Type B pancreatic cell (in vitro differentiated cells): ENCODE data around the gene LYAR. TPM values are rescaled to one million over a fixed set of nuclear protein-coding genes. Genes with fewer than 3 reads are reported as not detected.

Experiments used
- DNase-seq: peaks from one replicate; pipeline ENCODE4 v3.0.0; 2021; ENCODE audit warnings: mixed read lengths; ENCODE audit not compliant: unreplicated experiment; ENCODE audit errors: extremely low spot score
- H3K27ac Mint-ChIP-seq: 2 replicates; pipeline ENCODE4 v1.8.0; 2021; ENCODE audit warnings: mild to moderate bottlenecking, mixed read lengths
- H3K27me3 Mint-ChIP-seq: 2 replicates; pipeline ENCODE4 v1.8.0; 2021; ENCODE audit warnings: mixed read lengths
- H3K36me3 Mint-ChIP-seq: 2 replicates; pipeline ENCODE4 v1.8.0; 2021; ENCODE audit warnings: mixed read lengths
- H3K4me1 Mint-ChIP-seq: one replicate; pipeline ENCODE4 v1.8.0; 2021; ENCODE audit warnings: mixed read lengths; ENCODE audit not compliant: unreplicated experiment
- H3K4me3 Mint-ChIP-seq: 2 replicates; pipeline ENCODE4 v1.8.0; 2021; ENCODE audit warnings: mild to moderate bottlenecking, mixed read lengths
- H3K9me3 Mint-ChIP-seq: 2 replicates; pipeline ENCODE4 v1.8.0; 2021; ENCODE audit warnings: mixed read lengths
- CTCF ChIP-seq: fragments of 200-600 bp; sonication (generic); conservative IDR thresholded peaks from 2 replicates; pipeline ENCODE4 v1.5.0; 2021; ENCODE audit warnings: antibody characterized with exemption, mild to moderate bottlenecking
- total RNA-seq: library from RNA; stranded (reverse); gene quantifications from 2 replicates; pipeline ENCODE4 v1.2.1, GENCODE V29; 2021; ENCODE audit warnings: low replicate concordance

Gene LYAR
- total RNA-seq, 1 donor from 2014 or later = 18.6 TPM

GRCh38 chr4:4320951-4321714, 31.2 kb upstream of the LYAR start:
- no peak for DNase-seq
- H3K27me3 Mint-ChIP-seq = no peaks in the 10 kb centered on the region
- H3K27ac Mint-ChIP-seq = no peak overlapping the region
- H3K4me3 Mint-ChIP-seq = no peak overlapping the region
- H3K4me1 Mint-ChIP-seq = no peaks in the 10 kb centered on the region
- no peak for TF ChIP-seq CTCF
- H3K36me3 Mint-ChIP-seq = peaks cover 8% of the 10 kb centered on the region
- H3K9me3 Mint-ChIP-seq = no peaks in the 10 kb centered on the region

- no peak overlapping the region for H3K4me3 Mint-ChIP-seq
- no peak for TF ChIP-seq CTCF
- H3K9me3 Mint-ChIP-seq = no peaks in the 10 kb centered on the region
Measured at GRCh38 chr4:4320528-4320927, 30.6 kb upstream of the LYAR start.

GRCh38 chr4:4317496-4318232, 27.7 kb upstream of the LYAR start:
- no peaks in the 10 kb centered on the region for H3K9me3 Mint-ChIP-seq

More at GRCh38 chr4:4320528-4320927, 30.6 kb upstream of the LYAR start:
- no peaks in the 10 kb centered on the region for H3K27me3 Mint-ChIP-seq
- no peak overlapping the region for H3K27ac Mint-ChIP-seq
- DNase-seq = no peak
- peaks cover 12% of the 10 kb centered on the region for H3K36me3 Mint-ChIP-seq
- H3K4me1 Mint-ChIP-seq = no peaks in the 10 kb centered on the region

GRCh38 chr4:4316150-4316495, 26.2 kb upstream of the LYAR start:
- no peak overlapping the region for H3K4me3 Mint-ChIP-seq
- H3K27ac Mint-ChIP-seq = no peak overlapping the region
- no peaks in the 10 kb centered on the region for H3K9me3 Mint-ChIP-seq
- no peaks in the 10 kb centered on the region for H3K4me1 Mint-ChIP-seq
- no peaks in the 10 kb centered on the region for H3K27me3 Mint-ChIP-seq
- no peak for TF ChIP-seq CTCF
- H3K36me3 Mint-ChIP-seq = peaks cover 5% of the 10 kb centered on the region
- DNase-seq = no peak

More at GRCh38 chr4:4317496-4318232, 27.7 kb upstream of the LYAR start:
- no peaks in the 10 kb centered on the region for H3K27me3 Mint-ChIP-seq
- no peak for TF ChIP-seq CTCF
- no peak for DNase-seq
- no peak overlapping the region for H3K27ac Mint-ChIP-seq
- H3K36me3 Mint-ChIP-seq = peaks cover 7% of the 10 kb centered on the region
- H3K4me1 Mint-ChIP-seq = no peaks in the 10 kb centered on the region
- no peak overlapping the region for H3K4me3 Mint-ChIP-seq

- no peaks in the 10 kb centered on the region for H3K27me3 Mint-ChIP-seq
- no peak overlapping the region for H3K4me3 Mint-ChIP-seq
- peaks cover 5% of the 10 kb centered on the region for H3K36me3 Mint-ChIP-seq
- no peaks in the 10 kb centered on the region for H3K4me1 Mint-ChIP-seq
- DNase-seq = no peak
- TF ChIP-seq CTCF = no peak
- H3K9me3 Mint-ChIP-seq = no peaks in the 10 kb centered on the region
- H3K27ac Mint-ChIP-seq = no peak overlapping the region
Measured at GRCh38 chr4:4315461-4316149, 25.7 kb upstream of the LYAR start.
